Neural progenitor cell (in vitro differentiated cells): ENCODE results near the gene TPPP.

Source experiments
- CTCF ChIP-seq: fragments of 200-600 bp; sonication (generic); IDR thresholded peaks from 2 replicates; pipeline ENCODE4 v1.5.1; 2017; ENCODE audit warnings: antibody characterized with exemption, mild to moderate bottlenecking
- EZH2phosphoT487 ChIP-seq: fragments of 200-600 bp; sonication (generic); IDR thresholded peaks from 2 replicates; pipeline ENCODE4 v1.6.1; 2017; ENCODE audit warnings: antibody characterized with exemption

GRCh38 chr5:658103-658502 lies 35.0 kb downstream of the TPPP start:
- TF ChIP-seq CTCF (no peak), EZH2phosphoT487 (no peak)
